Left renal cortex interstitium (tissue), 4 donors: ENCODE results near the gene MEG3. TPM values are rescaled to one million over a fixed set of nuclear protein-coding genes. Genes with fewer than 3 reads are reported as not detected.

Experiments used
- DNase-seq, 4 donors: peaks; one replicate each; pipeline ENCODE4 v3.0.0-alpha.2; 2013; ENCODE audit warnings: low read depth in 4 of 4, low spot score in 2 of 4, missing footprints in 1 of 4
- polyA plus RNA-seq, 4 donors: library from polyadenylated mRNA; unstranded; fragments of 120-200 nt; gene quantifications; one replicate each; pipeline ENCODE4 v1.2.1, GENCODE V29; 2013; ENCODE audit not compliant: insufficient read length in 4 of 4

MEG3 gene
- polyA plus RNA-seq, 4 donors: 55.0 to 309 (median 131) TPM

DNA sequence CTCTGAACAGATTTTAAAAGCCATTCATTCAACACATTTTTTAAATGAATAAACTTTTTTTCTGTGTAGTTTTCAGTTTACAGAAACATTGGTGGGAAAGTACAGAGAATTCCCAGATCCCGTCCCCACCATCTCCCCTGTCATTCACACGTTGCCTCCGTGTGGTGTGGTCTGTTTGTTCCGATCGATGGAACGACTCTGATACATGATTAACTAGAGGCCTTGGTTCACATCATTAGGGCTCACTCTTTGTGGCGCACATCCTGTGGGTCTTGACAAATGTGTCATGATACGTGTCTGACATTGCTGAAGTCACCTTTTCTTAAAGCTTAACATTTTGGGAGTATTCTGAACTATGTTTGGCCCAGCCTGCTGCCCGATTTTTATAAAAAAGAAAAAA, 18.5 kb downstream of the MEG3 start:
- DNase-seq: no peak

DNA sequence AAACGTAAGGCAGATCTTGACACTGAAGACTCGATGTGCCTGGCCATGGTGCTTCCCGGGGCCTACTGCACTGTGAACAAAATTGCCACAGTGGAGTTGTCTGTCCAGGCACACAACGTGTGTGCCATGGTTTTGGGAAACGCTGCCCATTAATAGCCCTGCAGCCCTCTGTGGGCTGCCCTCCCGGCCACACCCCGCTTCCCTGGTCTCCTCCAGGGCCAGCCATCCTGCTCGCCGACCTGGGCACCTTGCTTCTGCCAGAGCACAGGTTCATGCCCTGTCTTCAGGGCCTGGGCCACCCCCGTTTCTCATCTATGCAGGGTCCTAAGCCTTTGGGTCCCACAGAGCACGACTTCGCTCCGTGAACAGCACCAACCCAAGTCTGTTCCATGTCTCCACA, 18.9 kb downstream of the MEG3 start:
- DNase-seq: no peak

DNA sequence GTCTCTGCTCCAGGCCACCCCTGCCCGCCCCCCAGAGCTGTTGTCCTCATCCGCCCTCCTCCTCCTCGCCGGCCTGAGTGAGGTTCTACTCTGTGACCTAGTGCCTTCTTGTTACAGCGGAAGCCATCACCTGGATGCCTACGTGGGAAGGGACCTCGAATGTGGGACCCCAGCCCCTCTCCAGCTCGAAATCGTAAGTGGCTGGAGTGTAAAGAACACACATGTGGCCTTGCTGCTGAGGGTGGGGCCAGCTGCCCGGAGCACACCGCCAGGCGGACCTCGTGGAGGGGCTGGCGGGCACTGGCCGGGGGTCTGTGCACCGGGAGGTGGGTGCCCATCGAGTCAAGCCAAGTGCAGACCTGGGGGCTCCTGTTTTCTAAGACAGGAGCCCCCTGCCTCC, 19.4 kb downstream of the MEG3 start:
- DNase-seq: no peak

DNA sequence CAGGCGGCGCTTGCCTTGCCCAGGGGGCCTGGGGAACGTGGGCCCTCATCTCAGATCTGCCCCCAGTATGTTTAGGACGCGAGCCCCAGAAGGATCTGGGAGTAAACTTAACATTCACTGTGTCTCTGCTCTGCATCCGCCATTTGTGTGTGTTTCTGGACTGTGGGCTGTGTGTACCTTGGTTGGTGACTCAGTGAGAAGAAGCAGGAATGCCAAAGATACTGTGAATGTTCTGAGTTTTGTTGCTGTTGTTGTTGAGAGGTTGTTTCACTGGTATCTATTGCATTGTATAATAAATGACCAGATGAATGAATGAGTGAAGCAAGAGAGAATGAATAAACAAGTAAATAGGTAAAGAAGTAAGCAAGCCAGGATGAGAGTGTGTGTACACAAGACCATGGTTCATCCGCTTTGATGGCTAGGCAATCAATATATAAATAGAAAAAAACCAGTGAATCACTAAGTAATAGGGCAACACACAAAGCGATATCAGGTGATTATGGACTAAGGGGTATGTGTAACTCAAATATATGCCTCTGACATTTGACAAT, 20.5 kb downstream of the MEG3 start:
- no peak for DNase-seq

DNA sequence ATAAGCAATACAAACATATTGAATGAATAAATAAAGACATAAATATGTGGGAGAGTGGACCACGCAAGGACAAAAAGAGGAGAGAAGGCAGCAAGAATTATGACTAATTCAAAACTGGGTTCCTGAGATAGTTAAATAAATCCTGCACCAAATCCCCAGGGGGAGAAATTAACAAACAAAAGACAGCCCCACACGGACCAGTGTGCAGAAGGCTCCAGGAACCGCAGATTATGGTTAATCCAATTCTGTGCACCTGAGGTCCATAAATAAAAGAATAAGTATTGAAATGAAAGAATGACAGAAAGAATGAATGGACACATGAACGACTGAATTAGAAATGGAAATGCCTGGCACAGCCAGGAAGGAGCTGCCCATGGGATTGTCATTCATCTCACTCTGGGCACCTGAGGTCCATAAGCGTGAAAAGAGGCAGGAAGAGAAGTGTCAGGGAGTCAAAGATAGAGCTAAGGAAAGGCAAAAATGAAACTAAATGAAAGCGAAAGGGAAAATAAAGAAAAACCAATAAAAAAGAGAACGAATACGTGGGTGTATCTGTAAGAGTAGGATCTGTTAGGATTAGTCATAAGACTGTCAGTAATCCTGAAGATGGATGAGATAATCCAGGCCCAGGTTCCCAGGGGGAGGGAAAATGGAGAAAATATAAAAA, 23.3 kb downstream of the MEG3 start:
- DNase-seq: no peak

DNA sequence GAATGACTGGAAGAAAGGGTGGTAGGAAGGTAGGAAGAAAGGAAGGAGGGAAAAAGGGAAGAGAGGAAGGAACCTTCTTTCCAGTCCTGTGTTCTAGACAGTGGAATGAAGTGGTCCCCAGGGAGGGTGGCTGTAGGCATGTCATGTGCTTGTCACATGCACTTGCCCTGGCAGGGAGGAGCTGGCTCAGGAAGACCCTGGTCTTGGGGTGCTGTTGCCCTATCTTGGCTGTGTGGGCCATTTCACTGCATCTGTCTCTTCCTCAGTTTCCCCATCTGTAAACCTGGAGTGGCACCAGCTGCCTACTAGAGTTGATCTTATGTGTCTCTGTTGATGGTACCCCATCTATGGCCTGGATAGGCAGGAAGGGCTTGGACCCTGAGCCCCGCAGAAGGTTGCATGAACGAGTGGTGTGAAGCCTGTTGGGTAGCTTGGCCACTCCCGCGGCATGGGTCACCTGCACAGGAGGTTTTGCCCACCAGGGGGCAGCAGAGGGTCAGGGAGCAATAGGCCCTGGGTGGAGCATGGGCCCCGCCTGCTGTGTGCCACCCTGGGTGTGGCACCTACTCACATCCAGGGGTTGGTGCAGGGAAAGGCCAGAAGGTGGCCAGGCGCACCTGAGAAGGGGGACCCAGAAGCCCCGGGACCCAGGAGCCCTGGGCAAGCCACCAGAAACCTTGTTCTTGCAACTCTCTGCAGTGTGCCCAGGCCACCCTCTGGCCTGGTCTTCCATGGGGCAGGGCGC, 25.1 kb downstream of the MEG3 start:
- no peak for DNase-seq

DNA sequence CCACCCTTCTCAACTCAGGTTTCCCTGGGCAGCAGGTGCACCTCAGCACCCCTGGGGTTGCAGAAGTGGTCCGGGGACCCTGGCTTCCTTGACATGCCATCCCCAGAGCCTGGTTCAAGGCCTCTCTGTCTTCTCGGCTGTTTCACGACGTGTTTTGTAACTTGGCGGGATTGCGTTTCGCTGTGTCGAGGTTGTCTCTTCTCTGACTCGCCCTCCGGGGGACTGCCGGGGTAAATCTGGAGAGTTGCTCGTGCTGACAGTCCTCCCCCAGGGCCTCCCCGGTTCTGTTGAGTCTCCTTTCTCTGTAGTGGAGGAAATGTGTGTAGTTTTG, 25.6 kb downstream of the MEG3 start:
- DNase-seq: no peak

DNA sequence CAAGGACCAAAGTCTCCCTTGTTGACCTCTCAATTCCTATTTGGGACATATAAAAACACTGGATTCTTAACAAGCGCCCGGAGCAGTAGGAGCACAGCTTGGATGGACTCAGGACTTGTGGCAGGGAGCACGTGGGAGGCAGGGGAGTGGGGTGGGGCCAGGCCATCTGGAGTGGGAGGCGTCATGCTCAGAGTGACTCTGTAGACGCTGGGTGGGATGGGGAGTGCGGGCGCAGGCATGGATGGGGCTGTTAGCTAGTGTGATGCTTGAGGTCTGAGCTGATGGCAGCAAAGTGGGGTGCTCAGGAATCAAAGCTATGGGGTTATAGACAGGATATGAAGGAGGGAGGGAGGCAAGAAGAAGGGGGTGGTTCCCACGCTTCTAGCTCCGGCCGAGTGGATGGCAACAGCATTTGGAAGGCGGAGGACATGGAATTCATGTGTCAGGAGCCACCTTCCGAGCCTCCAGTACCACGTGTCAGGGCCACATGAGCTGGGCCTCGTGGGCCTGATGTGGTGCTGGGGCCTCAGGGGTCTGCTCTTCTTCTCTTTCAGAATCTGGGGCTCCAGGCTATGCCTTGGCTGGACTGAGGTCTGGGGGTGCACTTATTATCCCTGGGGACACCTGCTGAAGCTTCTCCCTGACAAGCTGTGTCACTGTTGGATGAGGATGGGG, 26.2 kb downstream of the MEG3 start:
- DNase-seq: no peak

DNA sequence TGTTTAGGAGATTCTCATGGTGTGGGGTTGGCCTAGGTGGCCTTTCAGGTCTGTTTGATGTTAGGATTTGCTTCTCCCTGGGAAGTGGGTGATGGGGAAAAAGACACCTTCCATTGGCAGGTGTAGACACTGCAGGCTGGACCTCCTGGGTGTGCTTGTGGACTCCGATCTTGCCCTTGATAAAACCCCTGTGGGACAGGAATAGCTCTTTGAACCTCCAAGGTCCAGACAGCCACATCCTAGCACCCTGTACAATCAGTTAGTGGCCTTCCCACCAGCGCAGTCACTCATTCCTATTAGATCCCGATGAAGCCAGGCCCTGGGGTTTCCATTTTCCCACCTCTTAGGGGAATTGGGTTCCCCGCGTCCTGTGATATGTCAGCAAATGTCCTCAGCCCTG, 28.5 kb downstream of the MEG3 start:
- no peak for DNase-seq

DNA sequence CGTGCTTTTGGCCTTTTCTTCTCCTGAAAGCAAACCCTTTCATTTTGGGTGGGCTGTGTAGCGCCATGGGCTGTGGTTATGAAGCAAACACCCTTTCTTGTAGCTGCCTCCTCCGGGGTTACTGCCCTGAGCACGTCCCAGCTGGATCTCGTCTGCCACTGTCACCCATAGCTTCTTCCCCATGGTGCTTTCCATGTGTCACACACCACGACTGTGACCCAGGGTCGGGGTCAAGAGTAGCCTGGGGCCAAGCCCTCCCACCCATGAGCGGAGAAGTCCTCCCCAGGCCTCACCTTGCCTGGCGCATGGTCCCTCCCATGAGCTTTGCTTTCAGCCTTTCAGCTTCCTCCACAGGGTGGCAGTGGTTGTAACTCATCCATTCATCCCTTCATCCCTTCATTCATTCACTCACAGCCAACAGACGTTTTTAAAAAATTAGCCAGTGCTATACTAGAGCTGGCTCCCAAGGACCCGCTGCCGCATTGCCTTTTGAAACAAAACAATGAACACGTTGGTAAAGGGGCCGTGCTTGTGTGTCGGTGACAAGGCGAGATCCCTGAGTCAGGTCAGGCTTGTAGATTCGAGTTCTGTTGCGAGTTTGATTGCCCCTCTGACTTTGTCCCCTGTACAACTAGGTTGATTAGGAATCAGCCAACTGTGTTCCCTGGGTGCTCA, 29.5 kb downstream of the MEG3 start:
- DNase-seq: no peak

DNA sequence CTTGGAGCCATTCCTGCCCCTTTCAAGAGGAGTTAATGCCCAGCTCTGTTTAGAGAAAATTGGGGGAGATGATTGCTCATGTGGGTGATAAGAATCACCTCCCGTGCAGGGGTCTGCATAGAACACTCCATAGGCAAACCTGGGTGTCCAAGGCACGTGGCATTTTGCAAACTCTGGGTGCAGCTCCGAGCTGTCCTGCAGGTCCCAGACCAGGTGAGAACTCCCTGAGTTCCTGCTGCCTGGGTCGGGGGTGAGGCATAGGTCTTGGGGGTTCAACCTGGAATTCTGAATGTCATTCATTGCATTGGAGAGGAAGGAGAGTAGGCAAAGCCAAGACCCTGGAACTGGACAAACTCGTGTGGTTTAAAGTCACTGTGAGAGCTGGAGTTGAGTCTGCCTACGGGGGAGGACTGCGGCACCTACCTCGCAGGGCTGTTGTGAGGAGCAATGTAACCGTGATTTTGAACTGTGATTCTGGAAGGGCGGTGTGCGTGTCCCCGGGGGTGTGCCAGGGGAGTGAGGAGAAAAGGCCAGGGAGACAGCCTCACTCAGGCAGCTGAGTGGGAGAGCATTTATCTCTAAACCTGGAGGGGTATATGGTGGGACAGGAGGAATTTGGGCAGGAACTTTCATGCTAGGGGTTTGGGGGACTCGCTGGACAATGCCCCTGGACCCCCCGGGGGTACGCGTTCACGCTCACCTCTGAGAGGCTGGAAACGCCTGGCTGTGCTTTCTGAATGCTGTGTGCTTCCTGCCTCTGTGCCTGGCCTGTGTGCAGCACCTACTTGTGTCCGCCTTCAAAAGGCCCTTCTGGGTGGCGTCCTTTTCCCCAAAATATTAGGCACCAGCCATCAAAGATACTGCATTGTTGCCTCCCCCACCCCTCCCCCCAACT, 30.4 kb downstream of the MEG3 start:
- DNase-seq: no peak

DNA sequence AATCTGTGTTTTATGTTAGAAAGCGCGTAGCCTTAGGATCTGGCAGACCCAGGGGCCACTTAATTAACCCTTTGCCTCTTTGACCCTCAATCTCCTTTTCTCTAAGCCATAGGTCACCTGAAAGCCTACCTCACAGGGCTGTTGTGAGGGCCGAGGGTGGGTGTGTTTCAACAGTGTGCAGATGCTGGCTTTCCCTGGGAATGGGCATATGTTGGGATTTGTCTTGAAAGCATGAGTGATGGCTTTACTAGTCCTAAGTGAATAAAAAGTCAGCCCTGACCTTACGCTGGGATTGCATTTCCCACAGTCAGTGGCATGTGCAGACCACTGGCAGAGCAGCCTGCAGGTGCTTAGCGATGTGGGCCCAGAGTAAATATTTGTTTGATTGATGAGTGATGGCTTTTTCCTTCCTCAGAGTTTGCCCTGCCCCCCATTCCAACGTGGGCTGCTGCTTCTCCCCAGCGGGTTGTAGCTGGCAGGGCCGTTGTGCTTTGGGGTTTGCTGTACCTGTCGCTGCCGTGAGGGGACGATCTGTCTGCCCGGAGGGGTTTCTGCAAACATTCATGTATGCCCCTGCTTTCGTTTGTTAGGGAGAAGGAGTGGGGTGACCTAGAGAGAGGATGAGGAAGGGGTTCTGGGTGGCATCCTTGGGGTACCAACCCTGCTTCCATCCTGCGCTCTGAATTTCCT, 31.5 kb downstream of the MEG3 start:
- no peak for DNase-seq

DNA sequence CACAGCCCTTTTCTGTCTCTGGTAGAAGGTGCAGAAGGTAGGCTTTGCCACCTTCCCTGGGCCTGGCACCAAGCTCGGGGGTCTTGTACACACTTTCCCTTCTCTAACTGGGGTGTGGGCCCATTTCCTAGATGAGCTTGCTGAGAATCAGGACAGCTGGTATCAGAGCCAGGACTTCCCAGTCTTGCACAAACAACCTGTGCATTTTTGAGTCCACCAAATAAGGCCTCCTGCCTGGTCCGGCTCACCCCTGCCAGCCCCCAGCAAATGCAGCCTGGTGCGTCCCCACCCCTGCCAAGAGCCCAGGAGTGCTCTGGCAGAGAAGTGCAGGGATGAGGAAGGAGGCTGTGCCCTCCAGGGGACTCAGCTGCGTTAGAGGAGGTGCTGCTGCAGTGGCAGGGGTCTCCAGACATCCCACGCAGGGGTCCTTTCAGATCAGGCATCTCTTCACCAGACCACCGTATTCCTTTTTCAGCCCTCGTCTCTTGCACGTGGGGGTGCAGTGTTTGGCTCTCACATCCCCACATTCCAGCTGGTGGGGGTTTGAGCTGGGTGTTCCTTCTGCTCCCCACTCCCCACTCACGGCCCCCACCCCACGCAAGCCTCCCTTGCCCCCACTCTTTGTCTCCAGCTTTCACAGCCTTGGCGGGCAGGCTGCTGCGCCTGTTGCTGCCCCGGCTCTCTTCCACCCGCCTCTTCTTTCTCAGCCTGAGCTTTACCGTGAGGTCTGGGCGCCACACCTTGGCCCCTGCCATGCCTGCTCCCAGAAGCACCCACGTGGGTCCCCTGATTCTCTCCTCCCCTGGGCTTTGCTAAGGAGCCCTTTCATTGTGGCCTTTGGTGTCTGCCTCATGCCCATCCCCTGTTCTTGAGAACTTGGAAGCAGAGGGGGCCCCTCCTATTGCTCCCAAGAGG, 32.3 kb downstream of the MEG3 start:
- DNase-seq: no peak

DNA sequence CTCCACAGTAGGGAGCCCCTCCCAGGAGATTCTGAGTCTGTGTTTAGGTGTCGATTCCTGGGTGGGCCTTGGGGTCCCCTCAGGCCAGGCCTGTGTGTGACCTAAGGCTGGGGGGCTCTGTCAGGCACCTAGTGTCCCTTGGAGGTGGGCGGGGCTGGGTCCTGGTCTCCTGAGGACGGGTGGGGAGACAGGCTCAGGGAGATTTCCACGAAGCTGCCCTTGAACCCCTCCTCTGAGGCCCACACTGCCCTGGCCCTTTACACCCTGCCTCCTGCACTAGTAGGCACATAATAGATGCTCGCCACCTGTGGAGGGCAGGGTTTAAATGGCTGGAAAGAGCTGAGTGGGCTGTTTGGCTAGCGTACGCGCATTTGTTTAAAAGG, 32.9 kb downstream of the MEG3 start:
- DNase-seq: no peak

DNA sequence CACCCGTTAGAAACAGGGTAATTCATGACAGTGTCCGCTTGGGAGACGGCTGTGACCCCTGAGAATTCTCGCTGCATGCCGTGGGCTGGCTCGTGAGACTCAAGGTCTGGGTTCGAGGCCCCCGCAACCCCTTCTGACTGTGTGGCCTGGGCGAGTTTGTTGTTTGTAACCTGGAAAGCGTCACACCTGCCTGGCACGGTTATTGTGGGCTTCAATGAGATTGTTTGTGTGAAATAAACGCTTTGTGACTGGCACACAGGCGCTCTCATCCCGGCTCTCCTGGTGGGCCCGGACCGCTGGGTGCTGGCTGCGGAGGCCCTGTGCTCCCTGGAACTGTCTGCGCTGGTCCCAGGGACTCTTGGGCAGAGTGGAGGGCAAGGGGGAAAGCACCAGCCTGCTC, 33.9 kb downstream of the MEG3 start:
- DNase-seq: no peak

DNA sequence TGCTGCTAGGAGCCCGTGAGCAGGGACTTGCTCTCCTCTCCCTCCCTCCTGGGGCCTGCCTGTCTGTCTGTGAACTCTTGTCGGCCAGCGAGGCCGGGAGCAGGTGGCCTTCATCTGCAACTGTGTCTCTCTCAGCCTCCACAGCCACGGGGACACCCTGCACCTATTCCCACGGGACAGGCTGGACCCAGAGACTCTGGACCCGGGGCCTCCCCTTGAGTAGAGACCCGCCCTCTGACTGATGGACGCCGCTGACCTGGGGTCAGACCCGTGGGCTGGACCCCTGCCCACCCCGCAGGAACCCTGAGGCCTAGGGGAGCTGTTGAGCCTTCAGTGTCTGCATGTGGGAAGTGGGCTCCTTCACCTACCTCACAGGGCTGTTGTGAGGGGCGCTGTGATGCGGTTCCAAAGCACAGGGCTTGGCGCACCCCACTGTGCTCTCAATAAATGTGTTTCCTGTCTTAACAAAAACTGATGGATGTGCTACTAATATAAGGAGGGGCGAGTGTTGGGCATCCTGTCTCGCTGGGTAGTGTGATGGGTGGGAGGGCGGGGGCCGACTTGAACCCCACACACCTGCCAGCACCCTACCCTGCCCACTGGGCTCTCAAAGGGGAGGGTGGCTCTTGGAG, 34.8 kb downstream of the MEG3 start:
- no peak for DNase-seq

DNA sequence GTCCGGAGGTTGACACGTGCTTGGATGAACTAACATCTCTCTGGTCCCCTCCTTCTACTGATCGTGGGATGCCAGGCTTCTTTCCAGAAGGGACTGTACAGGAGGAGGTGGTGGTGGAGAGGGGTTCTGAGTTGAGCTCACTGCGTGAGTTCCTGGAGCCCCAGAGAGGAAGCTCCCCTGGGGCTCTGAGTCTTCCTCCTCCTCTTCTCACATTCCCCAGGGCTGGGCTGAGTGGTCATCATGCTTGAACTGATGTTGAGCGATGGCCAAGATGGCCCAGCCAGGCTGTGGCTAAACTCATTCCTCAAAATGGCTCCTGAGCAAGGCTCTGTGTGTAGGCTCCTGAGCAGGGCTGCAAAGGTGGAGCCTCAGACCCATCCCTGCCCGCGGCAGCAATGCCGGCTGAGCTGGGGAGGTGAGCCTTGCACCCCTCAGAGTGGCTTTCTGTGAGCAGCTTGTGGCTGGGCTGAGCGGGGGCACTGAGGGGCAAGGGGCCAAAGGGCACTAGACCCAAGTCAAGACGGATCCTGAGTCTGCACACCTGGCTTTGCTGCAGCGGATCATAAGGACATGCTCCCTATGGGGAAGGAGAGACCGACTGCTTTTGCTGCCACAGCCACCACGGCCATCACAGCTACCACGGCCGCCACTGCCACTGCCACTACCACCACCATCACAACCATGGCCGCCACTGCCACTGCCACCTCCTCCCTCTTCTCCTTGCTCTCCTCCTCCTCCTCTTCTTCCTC, 35.4 kb downstream of the MEG3 start:
- DNase-seq: no peak

DNA sequence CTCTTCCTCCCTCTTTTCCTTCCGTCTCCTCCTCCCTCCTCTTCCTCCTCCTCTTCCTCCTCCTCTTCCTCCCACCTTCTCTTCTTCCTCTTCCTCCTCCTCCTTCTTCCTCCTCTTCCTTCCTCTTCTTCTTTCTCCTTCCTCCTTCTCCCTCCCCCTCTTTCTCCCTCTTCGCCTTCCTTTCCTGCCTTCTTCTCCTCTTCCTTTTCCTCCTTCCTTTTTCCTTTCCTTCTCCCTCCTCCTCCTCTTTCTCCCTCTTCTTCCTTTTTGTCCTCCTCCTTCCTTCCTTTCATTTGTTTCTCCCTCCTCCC, 36.0 kb downstream of the MEG3 start:
- no peak for DNase-seq
